Measurements from ENCODE around the gene CDY1B.
"Not testable (repeated sequence)": the region's sequence is repeated elsewhere in the genome, so short reads cannot be mapped to it uniquely, and the experiment has no call there.

CDY1B gene

GRCh38 chrY:24047919-24048318 is at the start of gene CDY1B:
Gene CDY1B, minus strand, starts transcription at chrY:24048019. Its CDS starts 331 bp downstream, at chrY:24047688.
- not testable (repeated sequence) for DNase-seq

GRCh38 chrY:24049525-24049924 is 1.7 kb upstream of the CDY1B start:
- not testable (repeated sequence) for DNase-seq

- not testable (repeated sequence) for DNase-seq
Measured at GRCh38 chrY:24043209-24043608, 4.6 kb downstream of the CDY1B start.

GRCh38 chrY:24039008-24039718 is 8.7 kb downstream of the CDY1B start:
- DNase-seq: not testable (repeated sequence)

GRCh38 chrY:24026212-24027103 is 21.4 kb downstream of the CDY1B start:
- DNase-seq: not testable (repeated sequence)
